IPS DF 19.7 (cell line): ENCODE data around the gene DCUN1D4.

Experiments
- DNase-seq: peaks from one replicate; pipeline ENCODE4 v3.0.0-alpha.2; 2013; ENCODE audit warnings: low read depth, low spot score

DCUN1D4 gene

DNA sequence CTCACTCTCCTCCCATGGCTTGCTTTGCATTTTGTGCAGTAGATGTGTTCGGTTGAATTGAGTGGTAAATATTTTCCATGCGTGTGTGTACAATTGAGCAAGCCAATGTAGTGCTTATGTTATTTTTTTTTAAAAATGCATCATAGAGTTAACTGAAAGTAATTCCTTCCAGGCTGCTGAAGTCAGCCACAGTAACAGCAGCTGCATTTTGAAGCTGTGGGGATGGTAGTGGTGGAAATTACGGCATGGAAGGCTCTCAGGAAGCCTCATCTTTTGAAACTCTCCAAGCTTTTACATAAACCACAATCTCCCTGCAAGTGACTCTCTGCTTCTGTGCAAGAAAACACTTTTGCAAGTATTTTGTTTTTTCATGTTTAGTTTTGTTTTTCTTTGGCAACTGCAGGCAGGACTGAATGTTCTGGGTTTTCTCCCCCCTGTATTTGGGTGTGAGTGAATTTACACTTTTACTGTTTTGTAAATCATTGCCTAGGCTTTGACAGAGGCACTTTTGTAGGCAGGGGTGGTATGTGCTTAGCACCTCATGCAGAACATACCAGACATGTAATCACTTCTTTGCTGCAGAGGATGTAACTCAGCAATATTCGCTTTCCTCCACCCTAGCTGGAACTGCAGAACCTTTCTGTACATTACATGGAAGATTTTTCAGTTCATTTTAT lies 121.0 kb downstream of the DCUN1D4 start:
- DNase-seq = no peak

DNA sequence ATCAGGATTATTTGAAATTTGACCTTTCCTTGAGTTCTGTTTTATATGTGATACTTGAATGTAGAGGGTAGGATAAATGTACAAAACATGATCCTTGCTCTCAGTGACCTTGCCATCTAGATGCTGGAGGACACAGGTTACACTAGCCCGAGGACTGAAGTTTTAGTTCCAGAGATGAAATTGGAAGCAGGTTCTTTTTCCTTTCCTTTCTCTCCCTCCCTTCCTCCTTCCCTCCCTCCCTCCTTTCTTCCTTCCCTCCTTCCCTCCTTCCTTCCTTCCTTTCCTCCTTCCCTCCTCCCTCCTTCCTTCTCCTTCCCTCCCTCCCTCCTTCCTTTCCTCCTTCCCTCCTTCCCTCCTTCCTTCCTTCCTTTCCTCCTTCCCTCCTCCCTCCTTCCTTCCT lies 122.9 kb downstream of the DCUN1D4 start:
- no peak for DNase-seq
